NOMO-1 (cell line): ENCODE data around the gene MDH1.
"Not testable (repeated sequence)": the region's sequence is repeated elsewhere in the genome, so short reads cannot be mapped to it uniquely, and the experiment has no call there.

Experiments used
- DNase-seq, 2 experiments: peaks; one replicate each; lab custom pipeline; 2025; ENCODE audit not compliant: unreplicated experiment in 2 of 2; lab: John Stamatoyannopoulos, UW

The MDH1 gene

DNA sequence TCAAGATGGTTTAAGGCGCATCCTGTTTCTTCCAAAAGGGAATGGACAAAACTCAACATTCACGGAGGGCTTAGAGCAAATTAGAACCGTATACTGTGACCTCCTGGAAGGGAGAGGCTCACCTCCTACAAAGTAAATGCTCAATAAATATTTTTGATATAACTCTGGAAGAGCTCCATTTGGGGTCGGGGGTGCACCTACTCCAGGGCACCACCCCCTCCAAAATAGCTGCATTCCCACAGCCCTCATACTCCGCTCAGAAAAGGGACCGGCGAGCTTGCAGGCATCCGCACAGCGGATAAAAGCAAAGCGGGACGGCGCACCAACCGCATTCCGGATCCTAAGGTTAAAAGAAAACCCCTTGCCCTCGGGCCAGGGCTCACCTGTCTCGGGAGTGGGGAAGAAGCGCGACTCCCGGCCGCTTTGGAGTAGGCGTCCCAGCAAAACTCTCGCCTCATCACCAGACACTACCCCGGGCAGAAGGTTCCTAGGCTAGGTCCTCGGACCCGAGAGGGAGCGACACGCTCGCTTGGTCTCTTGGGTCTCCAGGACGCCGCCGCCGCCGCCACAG lies 864 bp upstream of the MDH1 start:
- no peak for DNase-seq

DNA sequence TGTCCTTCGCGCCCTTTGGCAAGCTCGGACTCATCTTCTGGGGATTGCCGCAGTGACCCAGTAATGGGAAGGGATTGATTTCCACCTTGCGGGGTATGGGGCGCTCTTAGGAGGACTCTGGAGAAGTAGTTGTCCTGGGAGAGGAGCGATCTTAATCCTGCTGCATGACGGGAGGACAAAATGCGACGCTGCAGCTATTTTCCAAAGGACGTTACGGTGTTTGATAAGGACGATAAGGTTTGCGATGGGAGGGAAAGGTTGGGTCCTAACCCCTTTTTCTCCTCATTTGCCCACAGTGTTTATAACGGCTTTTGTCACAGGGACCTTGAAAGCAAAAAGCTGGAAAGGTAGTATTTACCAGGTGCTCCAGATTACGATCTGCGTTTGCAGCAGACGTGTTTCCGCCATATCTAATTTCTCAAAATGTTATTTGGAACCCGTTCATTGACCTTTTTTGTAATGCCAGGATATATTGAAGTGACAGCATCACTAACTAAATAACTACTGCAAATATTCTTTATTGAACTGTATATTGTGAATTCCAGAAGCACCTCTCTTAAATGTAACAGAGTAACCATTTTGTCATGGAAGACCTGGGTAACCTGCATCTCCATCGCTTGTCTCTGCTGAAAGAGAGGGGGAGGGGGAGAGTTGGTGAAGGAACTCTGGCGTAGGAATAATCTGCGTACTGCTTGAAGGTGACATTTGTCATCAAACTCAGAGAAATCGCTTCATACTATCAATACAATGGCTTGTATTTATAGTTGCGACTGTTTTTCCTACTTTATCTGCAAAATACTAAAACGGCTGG lies 590 bp downstream of the MDH1 start:
- no peak for DNase-seq

DNA sequence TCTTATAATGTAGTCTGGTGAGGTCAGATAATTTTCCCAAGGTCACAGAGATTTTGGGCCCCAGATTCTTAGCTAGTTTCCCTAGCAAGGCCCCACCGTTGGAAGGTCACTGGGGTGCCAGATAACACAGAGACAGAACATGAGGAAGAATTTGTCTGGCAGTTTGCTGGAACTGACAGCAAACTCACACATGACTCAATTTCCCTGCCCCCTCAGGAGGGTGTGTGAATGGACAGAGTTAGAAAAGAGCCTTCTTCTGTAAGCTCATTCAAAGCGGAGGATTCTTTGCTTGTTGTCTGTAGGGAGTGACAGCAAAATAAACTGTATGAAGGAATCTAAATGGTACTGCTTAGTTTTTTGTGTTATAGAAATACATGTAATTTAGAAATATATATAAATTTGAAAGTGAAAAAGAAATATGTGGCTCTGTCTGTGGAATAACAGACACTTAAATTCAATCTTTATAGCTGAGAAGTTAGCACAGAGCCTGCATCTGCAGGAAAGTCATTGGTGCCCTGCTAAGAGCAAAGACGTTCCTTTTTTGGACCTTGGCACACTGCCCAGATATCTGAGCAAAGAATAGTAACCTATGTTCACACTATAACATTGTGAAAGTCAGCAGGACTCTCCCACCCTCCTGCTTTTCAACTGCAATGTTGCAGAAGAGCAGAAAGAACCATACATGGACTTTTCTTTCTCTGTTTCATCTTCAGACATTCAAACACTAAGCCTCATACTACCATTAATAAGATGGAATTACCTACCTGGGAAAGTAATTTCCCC lies 2.1 kb downstream of the MDH1 start:
- peak; percentile 58 to 90 for DNase-seq

DNA sequence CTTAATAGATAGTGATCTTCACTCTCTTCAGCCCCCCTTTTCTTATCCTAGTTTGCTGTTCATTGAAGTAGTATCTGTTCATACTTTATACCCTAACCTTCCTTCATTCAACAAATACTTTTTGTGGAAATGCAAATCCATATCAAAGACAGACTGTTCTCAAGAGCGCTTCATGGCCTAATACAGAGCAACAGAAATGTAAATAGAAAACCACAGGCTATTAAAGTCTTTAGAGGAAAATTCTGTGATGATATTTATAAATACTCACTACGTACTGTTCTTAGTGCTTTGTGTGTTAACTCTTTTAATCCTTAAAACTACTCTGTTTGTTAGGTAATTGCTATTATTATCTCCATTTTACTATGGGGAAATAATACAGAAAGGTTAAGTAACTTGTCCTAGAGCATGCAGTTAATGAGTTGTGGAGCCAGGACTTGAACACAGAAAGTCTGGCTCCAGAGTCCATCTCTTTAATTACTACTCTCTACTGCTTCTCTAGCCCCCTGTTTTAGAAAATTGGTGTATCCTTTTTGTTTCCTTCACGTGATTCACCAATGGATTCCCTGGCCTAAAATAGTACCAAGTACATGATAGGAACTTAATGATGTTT lies 2.9 kb downstream of the MDH1 start:
- peak in 1 of 2 experiments; percentile 26 for DNase-seq

DNA sequence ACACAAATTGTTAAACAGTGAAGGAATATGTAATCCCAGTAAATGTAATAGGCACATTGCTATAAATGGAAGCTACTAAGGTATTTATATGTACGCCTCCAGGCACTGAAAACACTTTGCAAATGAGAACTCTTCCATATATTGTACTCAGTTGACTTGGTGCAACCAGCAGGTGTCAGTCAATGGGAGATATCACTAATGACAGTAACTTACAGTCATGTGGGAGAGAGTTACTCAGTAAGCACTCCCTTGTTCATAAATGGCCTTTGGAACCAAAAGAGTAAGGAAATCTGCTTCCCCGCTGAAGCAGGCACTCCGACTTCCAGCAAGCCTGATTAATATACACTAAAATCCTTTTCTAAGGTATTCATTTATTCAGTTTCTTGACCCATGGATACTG lies 5.9 kb downstream of the MDH1 start:
- DNase-seq = no peak

DNA sequence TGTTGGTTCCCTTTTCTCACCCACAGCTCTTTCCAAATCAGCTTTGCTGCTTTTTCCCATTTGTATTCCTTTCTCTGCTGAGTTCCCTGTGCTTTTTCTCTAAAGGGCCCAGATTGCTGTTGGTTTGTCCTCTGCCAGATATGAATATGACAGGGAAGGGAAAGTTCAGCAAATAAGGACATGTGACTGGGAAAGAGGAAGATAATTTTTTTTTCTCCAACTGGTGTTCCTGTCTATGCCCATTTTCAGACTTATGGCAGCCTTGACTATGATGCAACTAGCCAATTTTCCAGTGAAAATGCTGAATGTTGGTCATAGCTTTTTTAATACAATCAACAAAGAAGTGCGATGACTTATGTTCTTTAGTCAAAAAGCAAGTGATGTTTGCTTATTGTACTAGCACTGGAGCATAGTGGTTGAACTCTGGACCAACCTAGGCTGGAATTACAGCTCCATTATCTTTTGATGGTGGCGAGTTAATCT lies 7.7 kb downstream of the MDH1 start:
- no peak for DNase-seq

DNA sequence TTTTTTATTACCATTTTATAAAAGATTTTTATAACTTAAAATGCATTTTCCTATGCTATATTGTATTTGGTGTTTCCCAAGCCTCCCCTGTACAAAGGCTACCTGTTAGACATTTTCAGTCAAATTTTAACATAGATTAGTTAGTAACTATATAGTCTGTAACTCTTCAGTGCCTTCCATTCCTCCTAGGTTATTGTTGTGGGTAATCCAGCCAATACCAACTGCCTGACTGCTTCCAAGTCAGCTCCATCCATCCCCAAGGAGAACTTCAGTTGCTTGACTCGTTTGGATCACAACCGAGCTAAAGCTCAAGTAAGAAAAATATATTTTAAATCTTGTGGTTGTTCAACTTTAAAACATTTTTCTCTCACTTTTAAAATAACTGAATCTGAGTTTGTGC lies 10.2 kb downstream of the MDH1 start:
- DNase-seq = no peak

GRCh38 chr2:63600881-63601460 lies 12.2 kb downstream of the MDH1 start:
- no peak for DNase-seq

GRCh38 chr2:63604666-63605065 lies 15.9 kb downstream of the MDH1 start:
- DNase-seq = no peak

DNA sequence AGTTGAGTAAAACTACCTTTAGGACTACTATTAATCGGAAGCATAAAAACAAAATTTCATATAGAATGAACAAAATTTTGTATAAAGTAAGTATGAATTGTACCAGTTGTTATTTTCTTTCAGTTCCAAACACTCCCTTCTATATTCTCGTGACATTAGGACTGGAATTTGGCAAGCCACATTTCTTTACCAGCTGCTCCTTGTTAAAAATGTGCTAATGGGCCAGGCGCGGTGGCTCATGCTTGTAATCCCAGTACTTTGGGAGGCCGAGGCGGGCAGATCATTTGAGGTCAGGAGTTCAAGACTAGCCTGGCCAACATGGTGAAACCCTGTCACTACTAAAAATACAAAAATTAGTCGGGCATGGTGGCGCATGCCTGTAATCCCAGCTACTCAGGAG lies 20.1 kb downstream of the MDH1 start:
- DNase-seq = not testable (repeated sequence)

GRCh38 chr2:63610525-63610924 lies 21.8 kb downstream of the MDH1 start:
- no peak for DNase-seq

DNA sequence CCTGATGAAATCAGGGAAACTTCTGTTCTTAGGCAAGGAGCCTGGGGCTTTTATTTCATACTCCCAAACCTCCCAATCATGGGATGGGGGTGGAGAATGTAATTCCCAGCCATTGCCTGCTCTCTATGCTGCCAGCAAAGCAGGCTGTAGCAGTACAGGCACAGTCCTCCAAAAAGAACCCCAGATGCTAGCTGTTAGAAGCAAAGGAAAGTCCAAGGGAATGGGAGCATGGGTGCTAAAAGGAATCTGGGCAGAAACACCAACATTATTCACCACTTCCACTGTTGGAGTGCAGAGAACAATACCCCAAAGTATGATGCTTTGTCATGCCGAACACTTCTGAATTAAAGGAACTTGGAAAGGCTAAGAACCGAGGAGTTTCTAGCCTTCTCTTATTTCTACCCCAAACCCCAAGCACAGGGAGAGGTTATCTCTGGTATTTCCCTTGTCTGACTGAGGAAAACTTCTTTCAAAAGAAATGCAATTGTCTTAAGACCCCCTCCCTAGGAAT lies 24.7 kb downstream of the MDH1 start:
- no peak for DNase-seq

DNA sequence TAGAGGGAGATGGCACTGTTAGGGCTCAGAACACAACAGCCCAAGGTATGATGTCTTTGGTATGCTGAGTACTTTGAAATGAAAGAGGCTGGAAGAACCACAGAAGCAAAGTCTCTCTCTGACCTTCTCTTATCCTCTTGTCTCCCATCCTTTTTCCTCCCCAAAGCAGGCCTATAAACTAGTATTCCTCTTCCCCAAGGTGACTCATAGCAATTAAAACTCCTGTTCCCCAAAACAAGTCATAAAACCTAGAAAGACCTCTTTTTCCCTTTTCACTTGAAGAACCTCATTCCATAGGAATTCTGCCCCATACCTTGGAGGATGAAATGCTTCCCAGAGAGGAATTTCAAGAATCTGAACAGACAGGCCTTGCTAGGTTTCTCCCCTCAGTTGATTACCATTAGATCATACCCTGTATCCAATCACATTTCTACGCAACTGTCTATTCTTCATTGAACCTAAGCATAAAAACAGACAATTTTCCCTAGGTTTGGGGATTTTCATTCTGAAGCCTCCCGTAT lies 25.7 kb downstream of the MDH1 start:
- DNase-seq = no peak

DNA sequence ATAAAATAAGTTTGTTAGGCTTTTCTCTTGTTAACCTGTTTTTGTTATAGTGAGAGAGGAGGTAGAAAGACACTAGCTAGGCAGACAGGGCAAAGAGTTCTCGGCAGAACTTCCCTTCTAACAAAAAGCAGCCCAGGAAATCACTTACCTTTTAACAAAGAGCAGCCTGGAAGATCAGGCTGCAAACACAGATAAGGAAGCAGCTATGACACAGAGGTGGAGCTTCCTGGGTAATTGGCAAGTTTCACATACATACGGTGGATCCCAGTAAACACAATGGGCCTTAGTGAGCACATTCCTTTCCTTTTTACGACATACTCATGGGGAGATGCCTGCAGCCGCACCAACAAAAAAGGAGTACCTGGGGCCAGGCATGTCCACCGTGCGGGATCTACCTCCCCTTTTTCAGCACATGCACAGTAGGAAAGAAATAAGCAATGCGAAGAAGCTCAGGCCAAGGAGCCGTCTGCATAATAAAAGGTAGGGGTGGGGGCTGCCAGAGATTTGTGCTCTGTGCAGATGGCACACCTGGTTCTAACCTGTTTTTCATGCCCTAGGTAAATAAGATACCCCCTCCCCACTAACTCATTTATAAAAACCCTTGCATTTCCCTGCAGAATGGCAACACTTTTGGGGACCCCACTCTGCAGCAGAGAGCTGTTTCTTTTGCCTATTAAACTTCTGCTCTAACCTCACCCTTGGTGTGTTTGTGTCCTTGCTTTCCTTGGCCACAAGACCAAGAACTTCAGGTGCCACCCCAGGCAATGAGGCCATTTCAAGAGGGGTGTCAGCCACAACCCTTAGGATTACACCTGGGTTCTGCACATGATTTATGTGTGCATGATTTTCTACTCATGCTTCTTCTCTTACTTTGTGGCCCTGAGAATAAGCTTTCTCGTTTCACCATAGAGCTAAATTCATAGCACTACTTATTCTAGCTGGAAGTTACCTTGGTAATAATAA lies 26.5 kb downstream of the MDH1 start:
- no peak for DNase-seq

- no peak for DNase-seq
Observed at GRCh38 chr2:63617366-63617765, 28.6 kb downstream of the MDH1 start.

GRCh38 chr2:63619328-63619727 lies 30.6 kb downstream of the MDH1 start:
- DNase-seq = no peak

DNA sequence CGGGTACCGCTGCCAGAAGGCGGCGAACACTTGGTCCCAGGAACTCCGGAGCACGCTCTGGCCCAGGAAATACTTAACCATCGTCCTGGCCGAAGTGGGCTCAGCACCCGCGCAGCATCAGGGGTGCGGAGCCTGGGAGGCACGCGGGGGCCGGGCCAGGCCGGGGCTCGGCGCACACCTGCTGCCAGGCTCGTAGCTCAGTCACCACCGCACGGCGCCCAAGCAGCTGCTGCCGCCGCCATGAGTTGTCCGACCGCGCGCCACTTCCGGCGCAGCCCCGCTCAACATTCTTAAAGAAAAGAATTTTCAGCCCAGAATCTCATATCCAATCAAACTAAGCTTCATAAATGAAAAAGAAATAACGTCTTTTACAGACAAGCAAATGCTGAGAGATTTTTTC lies 34.0 kb downstream of the MDH1 start:
- DNase-seq = no peak

DNA sequence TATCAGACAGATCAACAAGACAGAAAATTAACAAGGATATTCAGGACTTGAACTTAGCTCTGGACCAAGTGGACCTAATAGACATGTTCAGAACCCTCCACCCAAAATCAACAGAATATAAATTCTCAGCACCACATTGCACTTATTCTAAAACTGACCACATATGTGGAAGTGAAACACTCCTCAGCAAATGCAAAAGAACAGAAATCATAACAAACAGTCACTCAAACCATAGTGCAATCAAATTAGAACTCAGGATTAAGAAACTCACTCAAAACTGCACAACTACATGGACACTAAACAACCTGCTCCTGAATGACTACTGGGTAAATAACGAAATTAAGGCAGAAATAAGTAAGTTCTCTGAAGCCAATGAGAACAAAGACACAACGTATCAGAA lies 35.0 kb downstream of the MDH1 start:
- not testable (repeated sequence) for DNase-seq

DNA sequence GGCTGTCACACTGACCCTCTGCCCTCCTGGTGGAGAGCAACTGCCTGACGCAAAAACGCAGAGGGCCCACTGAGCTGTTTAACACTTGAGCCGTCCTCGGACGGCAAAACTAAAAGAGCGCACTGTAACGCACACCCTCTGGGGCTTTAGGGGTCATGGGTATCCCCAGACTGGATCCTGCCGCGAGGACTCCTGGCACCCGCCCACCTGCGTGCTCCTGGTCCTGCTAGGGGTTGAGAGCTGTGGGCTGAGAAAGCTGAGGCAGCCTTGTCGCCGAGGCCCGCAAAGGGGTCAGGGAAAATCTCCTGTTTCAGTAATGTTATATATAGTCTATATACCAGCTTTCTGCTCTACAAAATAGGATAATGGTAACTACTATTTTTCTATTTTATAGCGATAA lies 39.1 kb downstream of the MDH1 start:
- no peak for DNase-seq
